NCI-H524 treated with DMSO at 0.1 percent for 48 hours (cell line): ENCODE data around the gene MYO19.

Experiments used
- DNase-seq: peaks from one replicate; lab custom pipeline; 2025; lab: John Stamatoyannopoulos, UW

The MYO19 gene, protein sequence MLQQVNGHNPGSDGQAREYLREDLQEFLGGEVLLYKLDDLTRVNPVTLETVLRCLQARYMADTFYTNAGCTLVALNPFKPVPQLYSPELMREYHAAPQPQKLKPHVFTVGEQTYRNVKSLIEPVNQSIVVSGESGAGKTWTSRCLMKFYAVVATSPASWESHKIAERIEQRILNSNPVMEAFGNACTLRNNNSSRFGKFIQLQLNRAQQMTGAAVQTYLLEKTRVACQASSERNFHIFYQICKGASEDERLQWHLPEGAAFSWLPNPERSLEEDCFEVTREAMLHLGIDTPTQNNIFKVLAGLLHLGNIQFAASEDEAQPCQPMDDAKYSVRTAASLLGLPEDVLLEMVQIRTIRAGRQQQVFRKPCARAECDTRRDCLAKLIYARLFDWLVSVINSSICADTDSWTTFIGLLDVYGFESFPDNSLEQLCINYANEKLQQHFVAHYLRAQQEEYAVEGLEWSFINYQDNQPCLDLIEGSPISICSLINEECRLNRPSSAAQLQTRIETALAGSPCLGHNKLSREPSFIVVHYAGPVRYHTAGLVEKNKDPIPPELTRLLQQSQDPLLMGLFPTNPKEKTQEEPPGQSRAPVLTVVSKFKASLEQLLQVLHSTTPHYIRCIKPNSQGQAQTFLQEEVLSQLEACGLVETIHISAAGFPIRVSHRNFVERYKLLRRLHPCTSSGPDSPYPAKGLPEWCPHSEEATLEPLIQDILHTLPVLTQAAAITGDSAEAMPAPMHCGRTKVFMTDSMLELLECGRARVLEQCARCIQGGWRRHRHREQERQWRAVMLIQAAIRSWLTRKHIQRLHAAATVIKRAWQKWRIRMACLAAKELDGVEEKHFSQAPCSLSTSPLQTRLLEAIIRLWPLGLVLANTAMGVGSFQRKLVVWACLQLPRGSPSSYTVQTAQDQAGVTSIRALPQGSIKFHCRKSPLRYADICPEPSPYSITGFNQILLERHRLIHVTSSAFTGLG

DNA sequence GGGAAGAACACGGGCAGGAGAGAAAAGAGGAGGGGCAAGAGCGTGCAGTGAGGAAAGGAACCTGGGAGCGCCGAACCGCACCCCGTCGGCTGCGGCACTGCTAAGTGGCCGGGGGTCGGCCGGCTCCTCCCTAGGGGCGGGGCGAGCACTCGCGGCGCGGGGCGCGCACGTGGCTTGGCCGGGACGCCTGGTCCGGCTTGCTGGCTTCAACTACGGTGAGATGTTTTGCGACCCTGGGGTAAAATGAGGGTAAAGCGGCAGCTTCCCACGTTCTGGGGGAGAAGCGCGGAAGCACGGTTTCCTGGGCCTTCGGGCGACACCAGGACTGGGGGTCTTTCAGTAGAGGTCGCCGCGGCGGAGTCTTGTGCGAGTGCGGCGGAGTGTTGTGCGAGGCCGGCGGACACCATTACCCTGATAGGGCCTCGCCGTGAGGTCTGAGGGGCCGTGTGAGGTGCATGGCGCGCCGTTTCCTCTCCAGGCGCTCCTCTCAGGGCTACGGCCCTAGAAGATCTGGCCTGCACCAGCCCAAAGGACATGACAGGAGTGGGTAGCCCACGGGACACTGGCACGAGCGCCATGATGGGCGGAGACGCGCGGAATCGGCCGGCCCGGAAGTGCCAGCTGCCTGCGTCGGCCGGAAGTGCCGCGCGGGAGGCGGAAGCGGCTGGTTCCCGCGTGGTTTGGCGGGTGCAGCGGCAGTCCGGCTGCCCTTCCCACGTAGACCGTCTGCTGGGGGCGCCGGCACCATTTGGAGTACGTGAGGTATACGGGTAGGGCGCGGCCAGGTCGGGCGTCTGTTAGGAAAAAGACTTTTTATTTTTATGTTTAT is at the start of gene MYO19, which contains the start of gene PIGW:
MYO19 (minus strand) TSS at position 29 of the 829 bp plus-strand sequence. CDS start 2,330 bp downstream, outside the sequence.
PIGW (plus strand) TSS at position 148 of the 829 bp plus-strand sequence. CDS start 2,115 bp downstream, outside the sequence.
- peak; percentile 65 for DNase-seq

GRCh38 chr17:36583787-36584186 is 49.1 kb upstream of the MYO19 start:
- DNase-seq, result no peak

- DNase-seq, result no peak
These were observed 44.0 kb upstream of the MYO19 start for GRCh38 chr17:36578671-36579070.

GRCh38 chr17:36576793-36577192 is 42.1 kb upstream of the MYO19 start:
- DNase-seq, result no peak

DNA sequence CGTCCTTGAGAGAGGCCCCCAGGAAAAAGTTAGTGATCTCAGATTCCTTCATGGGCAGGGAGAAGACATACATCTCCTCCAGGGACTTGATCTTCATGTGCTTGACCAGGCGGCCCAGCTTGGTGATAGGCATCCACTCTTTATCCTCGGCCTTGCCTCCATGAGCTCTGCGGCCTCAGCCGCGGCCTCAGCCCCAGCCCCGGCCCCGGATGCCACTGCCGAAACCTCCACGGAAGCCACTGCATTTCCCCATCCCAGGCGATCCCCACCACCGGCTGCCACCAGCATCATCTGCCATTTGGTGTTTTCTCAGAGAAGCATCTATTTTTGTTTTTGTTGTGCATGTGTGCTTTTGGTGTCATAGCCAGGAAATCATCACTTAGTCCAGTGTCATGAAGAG is 40.4 kb upstream of the MYO19 start:
- no peak for DNase-seq

DNA sequence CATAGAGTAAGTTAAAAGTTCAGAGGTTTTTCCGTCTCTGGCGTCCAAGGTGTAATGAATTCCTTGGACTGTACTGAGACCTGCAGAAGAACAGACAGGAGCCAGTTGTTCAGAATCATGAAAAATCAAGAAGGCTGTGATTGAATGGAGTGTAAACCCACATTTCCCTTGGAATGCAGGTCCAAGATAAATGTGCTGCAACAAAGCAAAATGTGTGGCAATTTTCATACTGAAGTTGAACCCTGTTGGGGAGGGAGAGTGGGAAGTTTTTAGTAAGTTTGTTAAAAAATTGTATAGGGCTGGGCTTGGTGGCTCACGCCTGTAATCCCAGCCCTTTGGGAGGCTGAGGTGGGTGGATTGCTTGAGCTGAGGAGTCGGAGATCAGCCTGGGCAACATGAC is 31.4 kb upstream of the MYO19 start:
- no peak for DNase-seq

DNA sequence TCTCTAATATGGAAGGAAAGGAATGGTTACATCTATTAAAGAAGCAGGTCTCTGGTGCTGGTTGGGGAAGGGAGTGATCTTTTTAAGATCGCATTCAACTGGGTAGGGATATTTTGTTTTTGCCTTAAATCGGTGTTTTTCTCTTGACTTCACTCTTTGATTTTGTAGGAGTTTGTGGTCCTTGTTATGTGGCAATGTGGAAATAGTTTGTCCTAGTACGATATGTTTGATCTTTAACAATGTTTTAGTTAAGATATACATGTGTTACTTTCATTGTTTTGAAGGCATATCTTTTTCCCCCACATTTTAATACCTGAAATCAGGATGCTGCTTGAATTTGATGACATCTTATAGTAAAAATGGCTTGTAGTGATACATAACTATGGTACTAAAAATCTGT is 18.8 kb upstream of the MYO19 start:
- DNase-seq, result no peak

DNA sequence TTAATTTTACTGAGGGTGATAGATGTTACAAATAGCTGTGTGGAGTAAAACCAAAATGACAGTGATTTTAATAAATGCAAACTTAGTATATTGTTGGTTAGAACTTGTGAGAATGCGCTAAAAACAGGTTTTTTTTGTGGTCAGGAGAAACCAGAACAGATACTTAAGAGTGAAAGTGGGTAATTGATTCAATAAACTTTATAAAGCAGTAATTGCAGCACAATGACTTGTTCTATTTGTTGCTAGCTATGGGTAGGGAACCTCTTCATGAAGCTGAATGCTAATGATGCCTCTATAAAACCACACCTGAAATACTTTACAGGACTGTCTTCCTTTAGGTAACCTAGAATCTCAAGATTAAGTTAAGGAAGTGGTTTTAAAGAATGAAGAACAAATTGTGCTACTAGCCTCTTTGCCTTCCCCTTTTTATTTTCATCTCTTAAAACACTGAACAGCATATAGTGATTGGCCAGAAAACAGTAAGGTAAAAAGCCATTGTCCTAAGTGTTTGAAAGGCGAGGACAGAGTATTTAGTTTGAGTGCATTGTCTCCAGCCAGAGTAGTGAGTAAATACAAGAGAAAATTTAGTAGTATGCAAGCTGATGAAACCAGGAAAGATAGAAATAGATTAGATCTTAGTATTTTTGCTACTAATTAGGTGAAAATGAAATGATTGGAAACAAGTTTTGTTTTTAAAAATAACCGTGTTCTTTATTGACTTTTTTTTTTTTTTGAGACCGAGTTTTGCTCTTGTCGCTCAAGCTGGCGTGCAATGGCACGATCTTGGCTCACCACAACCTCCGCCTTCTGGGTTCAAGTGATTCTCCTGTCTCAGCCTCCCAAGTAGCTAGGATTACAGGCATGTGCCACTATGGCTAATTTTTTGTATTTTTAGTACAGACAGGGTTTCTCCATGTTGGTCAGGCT is 16.1 kb upstream of the MYO19 start:
- DNase-seq, result no peak

DNA sequence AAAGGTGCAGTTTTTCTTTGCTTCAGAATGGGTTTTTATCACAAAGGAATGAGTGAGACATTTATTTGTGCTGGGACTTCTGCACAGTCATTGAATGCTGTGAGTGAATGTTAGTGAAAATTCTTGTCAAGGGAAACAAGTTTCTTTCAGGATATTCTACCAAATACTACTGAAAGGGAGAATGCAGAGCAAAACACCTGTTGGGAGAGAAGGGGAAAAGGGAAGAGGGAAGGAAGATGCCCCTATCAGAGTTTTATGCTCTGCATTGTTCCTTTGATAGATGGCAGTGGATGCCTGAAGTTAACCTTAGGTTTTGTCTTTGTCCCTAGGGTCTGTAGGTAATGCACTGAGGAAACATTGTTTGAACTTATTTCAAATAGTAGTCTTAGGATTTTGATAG is 13.1 kb upstream of the MYO19 start:
- DNase-seq, result no peak

DNA sequence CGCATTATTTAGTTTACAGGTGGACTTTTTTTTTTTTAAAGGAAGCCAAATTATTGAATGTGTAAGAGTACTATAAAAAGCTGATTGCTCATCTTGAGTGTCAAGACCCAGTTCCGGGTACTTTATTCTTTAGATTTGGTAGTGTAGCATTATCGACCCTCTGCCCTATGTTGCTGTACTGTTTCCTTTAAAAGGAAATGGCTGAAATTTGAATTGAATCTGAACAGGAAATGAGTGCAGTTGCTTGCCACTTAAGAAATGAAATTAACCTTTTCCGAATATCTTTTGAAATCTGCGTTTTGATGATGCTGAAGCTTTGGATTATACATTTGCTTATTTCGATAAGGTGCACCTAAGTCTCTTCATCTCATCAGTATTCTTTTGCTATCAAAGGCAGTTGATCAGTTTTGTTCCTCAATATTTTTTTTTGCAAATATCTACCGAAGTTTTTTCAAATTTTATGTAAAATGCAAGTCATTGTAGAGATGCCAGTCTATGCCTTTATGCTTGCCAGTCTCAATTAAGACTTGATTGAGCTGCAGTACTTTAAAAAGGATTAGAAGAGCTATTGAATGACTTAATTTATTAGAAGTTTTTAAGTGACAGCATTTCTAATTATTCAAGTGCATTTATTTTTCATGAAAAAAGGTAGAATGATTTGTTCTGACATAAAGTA is 11.9 kb upstream of the MYO19 start:
- no peak for DNase-seq

DNA sequence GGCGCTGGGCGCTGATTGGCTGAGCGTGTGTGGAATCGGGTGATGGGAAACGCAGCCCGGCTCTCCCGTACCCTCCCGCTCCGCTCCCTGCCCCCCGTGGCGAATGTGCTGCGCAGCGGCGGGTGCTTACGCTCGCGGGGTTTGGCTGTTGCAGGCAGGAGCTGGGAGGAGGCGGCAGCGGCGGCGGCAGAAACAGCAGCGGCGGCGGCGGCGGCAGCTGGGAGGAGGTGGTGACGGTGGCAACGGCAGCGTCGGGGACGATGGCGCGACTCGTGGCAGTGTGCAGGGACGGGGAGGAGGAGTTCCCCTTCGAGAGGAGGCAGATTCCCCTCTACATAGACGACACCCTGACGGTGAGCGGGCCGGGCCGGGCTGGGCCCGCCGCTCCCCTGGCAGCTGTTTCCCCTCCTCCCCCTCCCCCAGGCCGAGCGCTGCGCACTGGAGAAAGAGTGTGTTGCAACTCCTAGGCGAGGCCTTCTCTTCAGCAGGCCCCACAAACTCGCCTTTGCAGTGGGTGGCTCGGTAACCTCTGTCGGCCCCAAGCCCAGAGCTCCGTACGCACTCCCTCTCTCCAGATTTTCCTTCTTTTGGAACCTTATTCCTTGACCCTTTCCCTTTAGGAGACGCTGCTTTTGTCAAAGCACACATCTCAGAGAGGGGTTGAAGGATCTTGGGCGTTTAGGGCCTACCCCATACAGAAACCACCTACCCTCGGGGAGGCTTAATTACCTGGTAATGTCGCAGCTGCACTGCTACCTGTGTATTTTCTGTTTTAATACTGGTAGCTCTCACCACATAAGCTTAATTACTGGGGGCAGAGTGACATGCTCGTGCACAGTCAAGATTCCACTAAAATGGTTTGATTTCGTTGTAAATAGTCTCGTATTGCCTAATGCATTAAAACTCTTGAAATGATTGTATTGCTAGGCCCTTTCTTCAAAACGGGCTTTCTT is 11.1 kb upstream of the MYO19 start:
- DNase-seq, result peak; percentile 75

DNA sequence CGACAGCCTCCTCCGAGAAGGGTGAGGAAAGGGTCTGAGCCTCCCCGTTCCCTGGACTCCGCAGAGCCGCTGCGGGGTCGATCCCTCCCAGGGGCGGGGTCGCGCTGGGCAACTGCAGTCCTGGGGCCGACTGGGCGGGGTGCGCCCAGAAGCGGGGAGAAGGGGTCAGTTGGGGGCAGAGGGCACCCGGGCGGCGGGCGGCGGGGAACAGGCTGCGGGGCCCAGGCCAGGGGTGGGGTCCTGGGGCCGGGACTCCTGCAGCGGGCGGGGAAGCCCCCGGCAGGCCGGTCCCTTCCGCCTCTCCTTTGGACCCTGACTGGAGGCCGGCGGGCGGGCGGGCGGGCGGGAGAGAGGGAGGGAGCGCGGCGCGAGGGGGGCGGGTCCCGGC is 10.4 kb upstream of the MYO19 start:
- DNase-seq, result peak; percentile 26

GRCh38 chr17:36544307-36545076 is 9.8 kb upstream of the MYO19 start, which contains the start of gene GGNBP2:
TSS of gene GGNBP2 (plus strand) at chr17:36544919. CDS start at chr17:36545725, 806 bp downstream.
- DNase-seq, result peak; percentile 26

GRCh38 chr17:36544044-36544306 is 9.3 kb upstream of the MYO19 start:
- DNase-seq, result no peak

- no peak for DNase-seq
These were observed 8.1 kb upstream of the MYO19 start for GRCh38 chr17:36542755-36543154.

- no peak for DNase-seq
These were observed 6.0 kb upstream of the MYO19 start for GRCh38 chr17:36540696-36541095.

- DNase-seq, result no peak
These were observed 1.0 kb upstream of the MYO19 start for GRCh38 chr17:36535669-36536081.
